Measurements from ENCODE around the gene ABHD1.

GRCh38 chr2:27160191-27160590, 36.6 kb downstream of the ABHD1 start:
- TF ChIP-seq, protein P1, sequence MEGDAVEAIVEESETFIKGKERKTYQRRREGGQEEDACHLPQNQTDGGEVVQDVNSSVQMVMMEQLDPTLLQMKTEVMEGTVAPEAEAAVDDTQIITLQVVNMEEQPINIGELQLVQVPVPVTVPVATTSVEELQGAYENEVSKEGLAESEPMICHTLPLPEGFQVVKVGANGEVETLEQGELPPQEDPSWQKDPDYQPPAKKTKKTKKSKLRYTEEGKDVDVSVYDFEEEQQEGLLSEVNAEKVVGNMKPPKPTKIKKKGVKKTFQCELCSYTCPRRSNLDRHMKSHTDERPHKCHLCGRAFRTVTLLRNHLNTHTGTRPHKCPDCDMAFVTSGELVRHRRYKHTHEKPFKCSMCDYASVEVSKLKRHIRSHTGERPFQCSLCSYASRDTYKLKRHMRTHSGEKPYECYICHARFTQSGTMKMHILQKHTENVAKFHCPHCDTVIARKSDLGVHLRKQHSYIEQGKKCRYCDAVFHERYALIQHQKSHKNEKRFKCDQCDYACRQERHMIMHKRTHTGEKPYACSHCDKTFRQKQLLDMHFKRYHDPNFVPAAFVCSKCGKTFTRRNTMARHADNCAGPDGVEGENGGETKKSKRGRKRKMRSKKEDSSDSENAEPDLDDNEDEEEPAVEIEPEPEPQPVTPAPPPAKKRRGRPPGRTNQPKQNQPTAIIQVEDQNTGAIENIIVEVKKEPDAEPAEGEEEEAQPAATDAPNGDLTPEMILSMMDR (IDR thresholded peaks at IDR 0.05 in 4 of 5, conservative IDR thresholded peaks at IDR 0.05 in 1 of 5): no peak
- TF ChIP-seq POLR2A (IDR thresholded peaks at IDR 0.05): no peak
